ENCODE data around the gene KCND3.

KCND3 gene

DNA sequence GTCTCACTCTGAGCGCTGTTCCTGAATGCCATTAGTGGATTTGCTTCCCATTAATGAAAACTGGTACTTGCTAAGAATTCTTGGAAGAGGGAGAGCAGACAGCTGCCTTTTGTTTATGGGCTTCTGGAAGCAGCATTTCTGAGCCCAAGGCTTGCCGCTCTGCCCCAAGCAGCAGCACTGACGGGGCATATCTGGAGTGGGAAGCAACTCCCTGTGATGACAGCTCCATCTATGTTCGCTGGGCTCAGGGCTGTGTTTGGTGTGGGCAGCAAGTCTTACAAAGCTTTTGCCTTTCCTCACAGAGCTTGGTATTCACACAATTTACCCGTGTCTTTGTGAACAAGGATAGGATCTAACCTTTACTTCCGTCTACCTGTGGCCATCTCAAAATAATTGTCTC lies 161.5 kb downstream of the KCND3 start:
- no peak for TF ChIP-seq CSDC2 (CRISPR knock-in tag; IDR thresholded peaks at IDR 0.05)
- no peak for TF ChIP-seq SNAI2 (CRISPR knock-in tag; IDR thresholded peaks at IDR 0.05)
- no peak for TF ChIP-seq ISL1 (CRISPR knock-in tag; IDR thresholded peaks at IDR 0.05)
- TF ChIP-seq BACH2 (CRISPR knock-in tag; IDR thresholded peaks at IDR 0.05; ENCODE audit: borderline replicate concordance): no peak
- TF ChIP-seq, protein P1, sequence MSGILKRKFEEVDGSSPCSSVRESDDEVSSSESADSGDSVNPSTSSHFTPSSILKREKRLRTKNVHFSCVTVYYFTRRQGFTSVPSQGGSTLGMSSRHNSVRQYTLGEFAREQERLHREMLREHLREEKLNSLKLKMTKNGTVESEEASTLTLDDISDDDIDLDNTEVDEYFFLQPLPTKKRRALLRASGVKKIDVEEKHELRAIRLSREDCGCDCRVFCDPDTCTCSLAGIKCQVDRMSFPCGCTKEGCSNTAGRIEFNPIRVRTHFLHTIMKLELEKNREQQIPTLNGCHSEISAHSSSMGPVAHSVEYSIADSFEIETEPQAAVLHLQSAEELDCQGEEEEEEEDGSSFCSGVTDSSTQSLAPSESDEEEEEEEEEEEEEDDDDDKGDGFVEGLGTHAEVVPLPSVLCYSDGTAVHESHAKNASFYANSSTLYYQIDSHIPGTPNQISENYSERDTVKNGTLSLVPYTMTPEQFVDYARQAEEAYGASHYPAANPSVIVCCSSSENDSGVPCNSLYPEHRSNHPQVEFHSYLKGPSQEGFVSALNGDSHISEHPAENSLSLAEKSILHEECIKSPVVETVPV (CRISPR knock-in tag; IDR thresholded peaks at IDR 0.05): no peak
- TF ChIP-seq ESRRG (CRISPR knock-in tag; IDR thresholded peaks at IDR 0.05): no peak
- no peak for ATAC-seq

DNA sequence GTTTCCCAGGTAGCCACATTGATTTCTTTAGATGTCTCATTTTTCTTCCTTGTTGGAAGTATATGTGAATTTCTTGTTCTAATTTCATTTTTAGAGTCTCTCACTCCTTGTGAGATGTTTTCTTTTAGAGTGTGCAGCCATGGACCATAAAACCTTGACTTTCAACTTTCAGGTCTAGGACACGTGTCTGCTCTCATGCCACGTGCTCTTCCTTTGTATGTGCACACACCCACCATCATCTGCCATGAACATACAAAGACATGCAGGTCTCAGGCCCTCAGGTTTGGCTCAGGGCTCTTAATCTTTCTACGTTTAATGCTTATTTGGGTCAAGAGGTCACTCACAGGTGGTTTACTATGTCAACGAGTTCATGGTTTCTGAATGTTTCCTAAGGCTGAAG lies 163.2 kb downstream of the KCND3 start:
- no peak for ATAC-seq
- TF ChIP-seq, protein P2, sequence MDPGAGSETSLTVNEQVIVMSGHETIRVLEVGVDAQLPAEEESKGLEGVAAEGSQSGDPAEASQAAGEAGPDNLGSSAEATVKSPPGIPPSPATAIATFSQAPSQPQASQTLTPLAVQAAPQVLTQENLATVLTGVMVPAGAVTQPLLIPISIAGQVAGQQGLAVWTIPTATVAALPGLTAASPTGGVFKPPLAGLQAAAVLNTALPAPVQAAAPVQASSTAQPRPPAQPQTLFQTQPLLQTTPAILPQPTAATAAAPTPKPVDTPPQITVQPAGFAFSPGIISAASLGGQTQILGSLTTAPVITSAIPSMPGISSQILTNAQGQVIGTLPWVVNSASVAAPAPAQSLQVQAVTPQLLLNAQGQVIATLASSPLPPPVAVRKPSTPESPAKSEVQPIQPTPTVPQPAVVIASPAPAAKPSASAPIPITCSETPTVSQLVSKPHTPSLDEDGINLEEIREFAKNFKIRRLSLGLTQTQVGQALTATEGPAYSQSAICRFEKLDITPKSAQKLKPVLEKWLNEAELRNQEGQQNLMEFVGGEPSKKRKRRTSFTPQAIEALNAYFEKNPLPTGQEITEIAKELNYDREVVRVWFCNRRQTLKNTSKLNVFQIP (CRISPR knock-in tag; IDR thresholded peaks at IDR 0.05; ENCODE audit: borderline replicate concordance, low read depth): no peak
- TF ChIP-seq OSR1 (CRISPR knock-in tag; IDR thresholded peaks at IDR 0.05): no peak
- no peak for TF ChIP-seq BACH2 (CRISPR knock-in tag; IDR thresholded peaks at IDR 0.05; ENCODE audit: borderline replicate concordance)
- no peak for TF ChIP-seq ZFP3 (CRISPR knock-in tag; IDR thresholded peaks at IDR 0.05)
- no peak for TF ChIP-seq PPARA (CRISPR knock-in tag; IDR thresholded peaks at IDR 0.05; ENCODE audit: borderline replicate concordance)
- TF ChIP-seq, protein P1 (CRISPR knock-in tag; IDR thresholded peaks at IDR 0.05): no peak
- no peak for TF ChIP-seq ISL1 (CRISPR knock-in tag; IDR thresholded peaks at IDR 0.05)
- TF ChIP-seq CSDC2 (CRISPR knock-in tag; IDR thresholded peaks at IDR 0.05): no peak
- TF ChIP-seq ZNF70 (CRISPR knock-in tag; IDR thresholded peaks at IDR 0.05): no peak
- TF ChIP-seq, protein P3, sequence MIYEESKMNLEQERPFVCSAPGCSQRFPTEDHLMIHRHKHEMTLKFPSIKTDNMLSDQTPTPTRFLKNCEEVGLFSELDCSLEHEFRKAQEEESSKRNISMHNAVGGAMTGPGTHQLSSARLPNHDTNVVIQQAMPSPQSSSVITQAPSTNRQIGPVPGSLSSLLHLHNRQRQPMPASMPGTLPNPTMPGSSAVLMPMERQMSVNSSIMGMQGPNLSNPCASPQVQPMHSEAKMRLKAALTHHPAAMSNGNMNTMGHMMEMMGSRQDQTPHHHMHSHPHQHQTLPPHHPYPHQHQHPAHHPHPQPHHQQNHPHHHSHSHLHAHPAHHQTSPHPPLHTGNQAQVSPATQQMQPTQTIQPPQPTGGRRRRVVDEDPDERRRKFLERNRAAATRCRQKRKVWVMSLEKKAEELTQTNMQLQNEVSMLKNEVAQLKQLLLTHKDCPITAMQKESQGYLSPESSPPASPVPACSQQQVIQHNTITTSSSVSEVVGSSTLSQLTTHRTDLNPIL (CRISPR knock-in tag; IDR thresholded peaks at IDR 0.05; ENCODE audit: low read depth): no peak
- no peak for TF ChIP-seq RARB (CRISPR knock-in tag; IDR thresholded peaks at IDR 0.05)
- TF ChIP-seq TCF4 (CRISPR knock-in tag; IDR thresholded peaks at IDR 0.05; ENCODE audit: borderline replicate concordance): no peak
- no peak for TF ChIP-seq ZFP30 (CRISPR knock-in tag; IDR thresholded peaks at IDR 0.05)
- no peak for TF ChIP-seq GLIS3 (CRISPR knock-in tag; IDR thresholded peaks at IDR 0.05)
- TF ChIP-seq ARNTL (CRISPR knock-in tag; IDR thresholded peaks at IDR 0.05; ENCODE audit: borderline replicate concordance, low read depth): no peak
- no peak for TF ChIP-seq ZNF8 (CRISPR knock-in tag; IDR thresholded peaks at IDR 0.05)
- TF ChIP-seq ZC3H10 (CRISPR knock-in tag; IDR thresholded peaks at IDR 0.05): no peak
- TF ChIP-seq ESRRG (CRISPR knock-in tag; IDR thresholded peaks at IDR 0.05): no peak
- TF ChIP-seq, protein P4, sequence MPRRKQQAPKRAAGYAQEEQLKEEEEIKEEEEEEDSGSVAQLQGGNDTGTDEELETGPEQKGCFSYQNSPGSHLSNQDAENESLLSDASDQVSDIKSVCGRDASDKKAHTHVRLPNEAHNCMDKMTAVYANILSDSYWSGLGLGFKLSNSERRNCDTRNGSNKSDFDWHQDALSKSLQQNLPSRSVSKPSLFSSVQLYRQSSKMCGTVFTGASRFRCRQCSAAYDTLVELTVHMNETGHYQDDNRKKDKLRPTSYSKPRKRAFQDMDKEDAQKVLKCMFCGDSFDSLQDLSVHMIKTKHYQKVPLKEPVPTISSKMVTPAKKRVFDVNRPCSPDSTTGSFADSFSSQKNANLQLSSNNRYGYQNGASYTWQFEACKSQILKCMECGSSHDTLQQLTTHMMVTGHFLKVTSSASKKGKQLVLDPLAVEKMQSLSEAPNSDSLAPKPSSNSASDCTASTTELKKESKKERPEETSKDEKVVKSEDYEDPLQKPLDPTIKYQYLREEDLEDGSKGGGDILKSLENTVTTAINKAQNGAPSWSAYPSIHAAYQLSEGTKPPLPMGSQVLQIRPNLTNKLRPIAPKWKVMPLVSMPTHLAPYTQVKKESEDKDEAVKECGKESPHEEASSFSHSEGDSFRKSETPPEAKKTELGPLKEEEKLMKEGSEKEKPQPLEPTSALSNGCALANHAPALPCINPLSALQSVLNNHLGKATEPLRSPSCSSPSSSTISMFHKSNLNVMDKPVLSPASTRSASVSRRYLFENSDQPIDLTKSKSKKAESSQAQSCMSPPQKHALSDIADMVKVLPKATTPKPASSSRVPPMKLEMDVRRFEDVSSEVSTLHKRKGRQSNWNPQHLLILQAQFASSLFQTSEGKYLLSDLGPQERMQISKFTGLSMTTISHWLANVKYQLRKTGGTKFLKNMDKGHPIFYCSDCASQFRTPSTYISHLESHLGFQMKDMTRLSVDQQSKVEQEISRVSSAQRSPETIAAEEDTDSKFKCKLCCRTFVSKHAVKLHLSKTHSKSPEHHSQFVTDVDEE (CRISPR knock-in tag; IDR thresholded peaks at IDR 0.05): no peak
- no peak for TF ChIP-seq ZNF565 (CRISPR knock-in tag; conservative IDR thresholded peaks at IDR 0.05; ENCODE audit: low read depth)

DNA sequence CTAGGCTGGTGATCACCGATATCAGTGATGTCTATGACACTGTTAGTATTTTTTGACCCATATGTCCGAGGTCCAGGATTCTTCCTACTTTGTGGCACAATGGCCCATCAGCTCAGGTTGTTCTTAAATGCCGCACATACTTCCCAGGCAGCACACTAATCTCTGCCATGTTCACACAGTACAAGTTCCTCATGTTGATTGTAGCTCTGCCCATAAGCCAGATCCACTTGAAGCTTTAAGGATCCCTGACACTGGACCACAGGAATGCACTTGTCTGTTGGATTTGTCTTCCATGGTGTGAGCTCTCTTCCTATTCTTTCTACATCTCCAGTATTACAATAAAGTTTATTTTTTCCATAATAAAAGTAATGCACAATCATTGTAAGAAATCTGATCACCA lies 164.3 kb downstream of the KCND3 start:
- no peak for ATAC-seq
- TF ChIP-seq, protein P5, sequence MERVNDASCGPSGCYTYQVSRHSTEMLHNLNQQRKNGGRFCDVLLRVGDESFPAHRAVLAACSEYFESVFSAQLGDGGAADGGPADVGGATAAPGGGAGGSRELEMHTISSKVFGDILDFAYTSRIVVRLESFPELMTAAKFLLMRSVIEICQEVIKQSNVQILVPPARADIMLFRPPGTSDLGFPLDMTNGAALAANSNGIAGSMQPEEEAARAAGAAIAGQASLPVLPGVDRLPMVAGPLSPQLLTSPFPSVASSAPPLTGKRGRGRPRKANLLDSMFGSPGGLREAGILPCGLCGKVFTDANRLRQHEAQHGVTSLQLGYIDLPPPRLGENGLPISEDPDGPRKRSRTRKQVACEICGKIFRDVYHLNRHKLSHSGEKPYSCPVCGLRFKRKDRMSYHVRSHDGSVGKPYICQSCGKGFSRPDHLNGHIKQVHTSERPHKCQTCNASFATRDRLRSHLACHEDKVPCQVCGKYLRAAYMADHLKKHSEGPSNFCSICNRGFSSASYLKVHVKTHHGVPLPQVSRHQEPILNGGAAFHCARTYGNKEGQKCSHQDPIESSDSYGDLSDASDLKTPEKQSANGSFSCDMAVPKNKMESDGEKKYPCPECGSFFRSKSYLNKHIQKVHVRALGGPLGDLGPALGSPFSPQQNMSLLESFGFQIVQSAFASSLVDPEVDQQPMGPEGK (CRISPR knock-in tag; IDR thresholded peaks at IDR 0.05; ENCODE audit: borderline replicate concordance): no peak
- TF ChIP-seq TCF4 (CRISPR knock-in tag; IDR thresholded peaks at IDR 0.05; ENCODE audit: borderline replicate concordance) (no peak), ZFP3 (CRISPR knock-in tag; IDR thresholded peaks at IDR 0.05) (no peak), BACH2 (CRISPR knock-in tag; IDR thresholded peaks at IDR 0.05; ENCODE audit: borderline replicate concordance) (no peak), ISL1 (CRISPR knock-in tag; IDR thresholded peaks at IDR 0.05) (no peak), TOX (CRISPR knock-in tag; IDR thresholded peaks at IDR 0.05; ENCODE audit: borderline replicate concordance) (no peak), GLIS3 (CRISPR knock-in tag; IDR thresholded peaks at IDR 0.05) (no peak), ZFP30 (CRISPR knock-in tag; IDR thresholded peaks at IDR 0.05) (no peak), ESRRG (CRISPR knock-in tag; IDR thresholded peaks at IDR 0.05) (no peak), ARNTL (CRISPR knock-in tag; IDR thresholded peaks at IDR 0.05; ENCODE audit: borderline replicate concordance, low read depth) (no peak)

All from SK-N-SH treated with all-trans-retinoic acid at 6 μM for 48 hours (cell line).